ENCODE results near the gene FEM1C.

The FEM1C gene

DNA sequence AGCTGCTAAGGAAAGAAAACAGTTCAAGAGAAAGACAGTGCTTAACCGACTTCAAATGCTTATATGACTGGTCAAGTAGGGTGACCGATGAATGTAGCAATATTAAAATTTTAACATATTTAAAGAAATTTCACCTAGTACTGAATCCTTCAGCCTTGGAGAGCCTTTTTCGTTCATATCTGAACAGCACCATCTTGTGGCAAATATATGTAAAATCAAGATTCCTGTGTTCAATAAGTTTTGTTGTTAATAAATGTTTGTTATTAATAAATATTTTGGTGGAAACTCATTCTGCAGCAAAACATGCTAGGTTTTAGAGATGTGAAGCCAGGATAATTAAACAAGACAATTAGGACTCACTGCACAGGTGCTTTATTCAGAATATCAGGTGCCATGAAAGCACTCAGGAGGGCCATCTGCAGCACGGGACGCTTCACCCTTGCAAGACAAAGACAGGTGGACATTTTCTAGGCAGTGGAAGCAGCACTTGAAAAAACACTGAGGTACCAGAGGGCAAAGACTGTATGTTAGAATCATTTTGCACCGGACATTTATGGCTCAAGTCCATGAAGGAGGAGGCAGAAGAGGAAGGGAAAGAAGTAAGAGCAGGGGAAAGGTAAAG, 42.1 kb upstream of the FEM1C start:
- H3K4me1 ChIP-seq (ENCODE audit: control insufficient read depth, insufficient read depth, low read depth, low read length): peaks cover 2% of the 10 kb centered on the region
- H3K9me3 ChIP-seq (ENCODE audit: control insufficient read depth, low read length): no peaks in the 10 kb centered on the region
- H3K79me1 ChIP-seq (replicated peaks; ENCODE audit: low read length, poor library complexity, severe bottlenecking): peaks cover 4% of the 10 kb centered on the region
- H3K4me2 ChIP-seq (ENCODE audit: low read length, poor library complexity, severe bottlenecking): no peak overlapping the region
- peak overlapping the region; percentile 49 for H3K9ac ChIP-seq (ENCODE audit: low read length)
- H3K4me3 ChIP-seq (ENCODE audit: insufficient read depth in 1 of 2, low read depth in 1 of 2, low read length in 2 of 2): no peak overlapping the region
- no peak overlapping the region for H2BK15ac ChIP-seq (ENCODE audit: low read depth, poor library complexity, severe bottlenecking)
- no peak overlapping the region for H2BK120ac ChIP-seq (ENCODE audit: low read depth, low read length)
- no peak overlapping the region for H3K14ac ChIP-seq (ENCODE audit: low read length in 2 of 2)
- WGBS: 95% methylated on average over 3 of the region's 6 CpGs
- H3K27me3 ChIP-seq (ENCODE audit: control insufficient read depth in 1 of 2, insufficient read depth in 1 of 2, low read length in 2 of 2): no peaks in the 10 kb centered on the region
- no peak overlapping the region for H4K8ac ChIP-seq (ENCODE audit: low read length)
- no peak overlapping the region for H2AK5ac ChIP-seq (ENCODE audit: low read length, severe bottlenecking)
- H3K23ac ChIP-seq (ENCODE audit: low read length in 2 of 2): no peak overlapping the region
- DNase-seq: peak; percentile 52
- no peaks in the 10 kb centered on the region for H3K36me3 ChIP-seq (ENCODE audit: control insufficient read depth in 1 of 2, insufficient read depth in 2 of 2, low read depth in 1 of 2, low read length in 2 of 2)
- no peak overlapping the region for H4K91ac ChIP-seq (ENCODE audit: low read length)
- H3K4ac ChIP-seq (ENCODE audit: low read depth in 1 of 2, low read length in 2 of 2): no peak overlapping the region
- H3K18ac ChIP-seq (ENCODE audit: low read depth in 1 of 2, low read length in 2 of 2): no peak overlapping the region
- H2AFZ ChIP-seq (ENCODE audit: low read depth, low read length): no peak overlapping the region
- no peak overlapping the region for H2BK12ac ChIP-seq (ENCODE audit: low read length in 2 of 2)
- no peak overlapping the region for H3K27ac ChIP-seq (ENCODE audit: low read length, poor library complexity, severe bottlenecking)
- no peak overlapping the region for H2BK5ac ChIP-seq (ENCODE audit: low read depth, low read length, poor library complexity, severe bottlenecking)

DNA sequence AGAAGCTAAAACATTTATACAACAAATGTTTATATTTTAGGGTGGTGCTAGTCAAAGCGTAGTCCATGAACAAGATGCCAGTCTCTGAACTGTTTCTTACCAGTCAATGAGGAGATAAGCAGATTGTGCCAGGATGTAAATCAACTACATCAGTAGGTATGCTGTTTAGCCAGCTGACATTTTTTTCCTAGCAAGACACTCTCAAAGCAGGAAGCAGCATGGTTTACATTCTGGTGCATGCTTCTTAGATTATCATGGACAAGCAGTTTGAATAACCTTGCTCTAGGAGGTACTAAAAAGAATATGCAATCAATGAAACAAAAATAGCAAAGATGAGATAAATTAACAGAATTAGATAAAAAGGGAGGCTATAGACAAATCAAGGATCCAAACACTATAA, 40.7 kb upstream of the FEM1C start:
- Histone ChIP-seq H2BK12ac (ENCODE audit: low read length in 2 of 2) (no peak overlapping the region), H2BK120ac (ENCODE audit: low read depth, low read length) (no peak overlapping the region), H3K18ac (ENCODE audit: low read depth in 1 of 2, low read length in 2 of 2) (no peak overlapping the region), H3K4me3 (ENCODE audit: insufficient read depth in 1 of 2, low read depth in 1 of 2, low read length in 2 of 2) (no peak overlapping the region), H3K9ac (ENCODE audit: low read length) (peak overlapping the region; percentile 49), H3K4me1 (ENCODE audit: control insufficient read depth, insufficient read depth, low read depth, low read length) (peaks cover 2% of the 10 kb centered on the region), H3K27me3 (ENCODE audit: control insufficient read depth in 1 of 2, insufficient read depth in 1 of 2, low read length in 2 of 2) (no peaks in the 10 kb centered on the region), H2AFZ (ENCODE audit: low read depth, low read length) (no peak overlapping the region), H4K8ac (ENCODE audit: low read length) (no peak overlapping the region), H3K4me2 (ENCODE audit: low read length, poor library complexity, severe bottlenecking) (no peak overlapping the region), H3K14ac (ENCODE audit: low read length in 2 of 2) (no peak overlapping the region), H3K4ac (ENCODE audit: low read depth in 1 of 2, low read length in 2 of 2) (no peak overlapping the region), H2AK5ac (ENCODE audit: low read length, severe bottlenecking) (no peak overlapping the region), H4K91ac (ENCODE audit: low read length) (no peak overlapping the region), H3K9me3 (ENCODE audit: control insufficient read depth, low read length) (no peaks in the 10 kb centered on the region), H2BK5ac (ENCODE audit: low read depth, low read length, poor library complexity, severe bottlenecking) (no peak overlapping the region), H2BK15ac (ENCODE audit: low read depth, poor library complexity, severe bottlenecking) (no peak overlapping the region), H3K36me3 (ENCODE audit: control insufficient read depth in 1 of 2, insufficient read depth in 2 of 2, low read depth in 1 of 2, low read length in 2 of 2) (peaks cover 0 to 9% of the 10 kb centered on the region in 2 experiments), H3K27ac (ENCODE audit: low read length, poor library complexity, severe bottlenecking) (no peak overlapping the region), H3K79me1 (replicated peaks; ENCODE audit: low read length, poor library complexity, severe bottlenecking) (peaks cover 2% of the 10 kb centered on the region), H3K23ac (ENCODE audit: low read length in 2 of 2) (no peak overlapping the region)
- WGBS: 100% methylated on average over 1 of the region's 1 CpG
- no peak for DNase-seq

DNA sequence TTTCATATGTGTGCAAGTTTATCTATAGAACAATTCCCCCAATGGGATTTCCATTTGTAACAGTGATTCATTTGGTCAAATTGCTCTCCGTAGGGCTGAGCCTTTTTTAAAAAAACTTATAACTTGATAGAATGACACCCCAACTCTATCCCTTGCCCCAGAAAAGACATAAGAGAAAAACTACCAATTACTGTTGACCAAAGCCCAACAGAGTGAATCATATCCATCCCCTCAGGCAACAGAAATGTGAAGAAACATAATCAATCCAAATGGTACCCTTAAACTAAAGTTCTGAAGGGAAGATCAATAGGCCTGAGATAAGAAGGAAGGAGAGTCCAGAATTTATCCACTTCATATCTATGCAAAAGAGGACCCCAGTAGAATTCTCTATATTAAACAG, 39.9 kb upstream of the FEM1C start:
- DNase-seq: no peak
- Histone ChIP-seq H3K36me3 (ENCODE audit: control insufficient read depth in 1 of 2, insufficient read depth in 2 of 2, low read depth in 1 of 2, low read length in 2 of 2) (peaks cover 0 to 16% of the 10 kb centered on the region in 2 experiments), H4K8ac (ENCODE audit: low read length) (no peak overlapping the region), H2BK15ac (ENCODE audit: low read depth, poor library complexity, severe bottlenecking) (no peak overlapping the region), H3K27me3 (ENCODE audit: control insufficient read depth in 1 of 2, insufficient read depth in 1 of 2, low read length in 2 of 2) (no peaks in the 10 kb centered on the region), H3K4me2 (ENCODE audit: low read length, poor library complexity, severe bottlenecking) (no peak overlapping the region), H3K18ac (ENCODE audit: low read depth in 1 of 2, low read length in 2 of 2) (no peak overlapping the region), H4K91ac (ENCODE audit: low read length) (no peak overlapping the region), H2BK120ac (ENCODE audit: low read depth, low read length) (no peak overlapping the region), H3K4me3 (ENCODE audit: insufficient read depth in 1 of 2, low read depth in 1 of 2, low read length in 2 of 2) (no peak overlapping the region), H3K9me3 (ENCODE audit: control insufficient read depth, low read length) (no peaks in the 10 kb centered on the region), H2BK5ac (ENCODE audit: low read depth, low read length, poor library complexity, severe bottlenecking) (no peak overlapping the region), H2BK12ac (ENCODE audit: low read length in 2 of 2) (no peak overlapping the region), H3K79me1 (replicated peaks; ENCODE audit: low read length, poor library complexity, severe bottlenecking) (peaks cover 2% of the 10 kb centered on the region), H2AFZ (ENCODE audit: low read depth, low read length) (no peak overlapping the region), H3K23ac (ENCODE audit: low read length in 2 of 2) (no peak overlapping the region), H3K14ac (ENCODE audit: low read length in 2 of 2) (no peak overlapping the region), H3K4ac (ENCODE audit: low read depth in 1 of 2, low read length in 2 of 2) (no peak overlapping the region), H3K4me1 (ENCODE audit: control insufficient read depth, insufficient read depth, low read depth, low read length) (peaks cover 2% of the 10 kb centered on the region), H3K9ac (ENCODE audit: low read length) (no peak overlapping the region), H3K27ac (ENCODE audit: low read length, poor library complexity, severe bottlenecking) (no peak overlapping the region), H2AK5ac (ENCODE audit: low read length, severe bottlenecking) (no peak overlapping the region)
- WGBS: 97% methylated on average over 1 of the region's 1 CpG

DNA sequence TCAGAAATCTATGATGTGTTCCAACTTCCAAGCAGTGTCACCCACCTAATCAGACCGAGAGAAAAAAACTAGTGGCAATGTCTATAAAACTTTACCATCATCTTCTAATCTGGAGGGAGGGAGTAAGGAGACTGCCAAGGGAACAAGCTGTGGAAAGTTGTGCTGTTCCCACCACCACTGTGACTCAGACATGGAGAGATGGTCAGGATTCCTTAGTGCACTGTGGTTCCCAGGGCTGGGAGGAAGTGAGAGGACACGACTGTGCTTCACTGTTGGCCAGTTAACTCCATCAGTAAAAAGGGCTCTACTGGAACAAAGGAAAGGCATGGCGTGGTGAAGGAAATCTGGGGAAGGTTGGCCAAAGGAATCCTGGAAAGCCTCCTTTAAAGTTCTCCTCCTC, 38.9 kb upstream of the FEM1C start:
- Histone ChIP-seq H3K23ac (ENCODE audit: low read length in 2 of 2) (no peak overlapping the region), H3K14ac (ENCODE audit: low read length in 2 of 2) (peak overlapping the region in 1 of 2 experiments; percentile 18), H3K36me3 (ENCODE audit: control insufficient read depth in 1 of 2, insufficient read depth in 2 of 2, low read depth in 1 of 2, low read length in 2 of 2) (peaks cover 0 to 24% of the 10 kb centered on the region in 2 experiments), H3K4me3 (ENCODE audit: insufficient read depth in 1 of 2, low read depth in 1 of 2, low read length in 2 of 2) (no peak overlapping the region), H3K9me3 (ENCODE audit: control insufficient read depth, low read length) (no peaks in the 10 kb centered on the region), H2BK5ac (ENCODE audit: low read depth, low read length, poor library complexity, severe bottlenecking) (no peak overlapping the region), H2BK12ac (ENCODE audit: low read length in 2 of 2) (no peak overlapping the region), H3K27me3 (ENCODE audit: control insufficient read depth in 1 of 2, insufficient read depth in 1 of 2, low read length in 2 of 2) (no peaks in the 10 kb centered on the region), H3K18ac (ENCODE audit: low read depth in 1 of 2, low read length in 2 of 2) (peak overlapping the region in 1 of 2 experiments; percentile 18), H3K27ac (ENCODE audit: low read length, poor library complexity, severe bottlenecking) (no peak overlapping the region), H3K4me1 (ENCODE audit: control insufficient read depth, insufficient read depth, low read depth, low read length) (peaks cover 2% of the 10 kb centered on the region), H3K4ac (ENCODE audit: low read depth in 1 of 2, low read length in 2 of 2) (no peak overlapping the region), H3K9ac (ENCODE audit: low read length) (peak overlapping the region; percentile 45), H3K4me2 (ENCODE audit: low read length, poor library complexity, severe bottlenecking) (no peak overlapping the region), H4K8ac (ENCODE audit: low read length) (no peak overlapping the region), H2AFZ (ENCODE audit: low read depth, low read length) (no peak overlapping the region), H3K79me1 (replicated peaks; ENCODE audit: low read length, poor library complexity, severe bottlenecking) (peaks cover 2% of the 10 kb centered on the region), H2BK15ac (ENCODE audit: low read depth, poor library complexity, severe bottlenecking) (no peak overlapping the region), H4K91ac (ENCODE audit: low read length) (no peak overlapping the region), H2AK5ac (ENCODE audit: low read length, severe bottlenecking) (no peak overlapping the region), H2BK120ac (ENCODE audit: low read depth, low read length) (no peak overlapping the region)
- DNase-seq: peak; percentile 89
- 56% methylated on average over 2 of the region's 3 CpGs for WGBS

Measured in mesenchymal stem cell (in vitro differentiated cells and primary cell).